Smooth muscle cell (in vitro differentiated cells): ENCODE results near the gene COL21A1. TPM values are rescaled to one million over a fixed set of nuclear protein-coding genes. Genes with fewer than 3 reads are reported as not detected.

Experiments
- DNase-seq: peaks from one replicate; lab custom pipeline; 2025; ENCODE audit not compliant: unreplicated experiment; lab: John Stamatoyannopoulos, UW
- H2AFZ ChIP-seq: fragments of 200-600 bp; sonication (generic); 2 replicates; pipeline ENCODE4 v1.6.0; 2016; ENCODE audit warnings: antibody characterized with exemption, low read depth, mild to moderate bottlenecking
- H3F3A ChIP-seq: fragments of 200-600 bp; sonication (generic); 2 replicates; pipeline ENCODE4 v1.6.0; 2017; ENCODE audit warnings: antibody characterized with exemption, low read depth
- H3K27ac ChIP-seq: fragments of 200-600 bp; sonication (generic); 2 replicates; pipeline ENCODE4 v1.5.1; 2016; ENCODE audit warnings: low read depth, mild to moderate bottlenecking
- H3K27me3 ChIP-seq: fragments of 200-600 bp; sonication (generic); 2 replicates; pipeline ENCODE4 v1.6.1; 2016; ENCODE audit warnings: low read depth, mild to moderate bottlenecking
- H3K36me3 ChIP-seq: fragments of 200-600 bp; sonication (generic); 2 replicates; pipeline ENCODE4 v1.5.1; 2016; ENCODE audit warnings: low read depth
- H3K4me1 ChIP-seq: fragments of 200-600 bp; sonication (generic); 2 replicates; pipeline ENCODE4 v1.5.1; 2016; ENCODE audit warnings: low read depth
- H3K4me2 ChIP-seq: fragments of 200-600 bp; sonication (generic); 2 replicates; pipeline ENCODE4 v1.6.0; 2016; ENCODE audit warnings: mild to moderate bottlenecking
- H3K4me3 ChIP-seq: fragments of 200-600 bp; sonication (generic); 2 replicates; pipeline ENCODE4 v1.5.1; 2016; ENCODE audit warnings: mild to moderate bottlenecking
- H3K79me2 ChIP-seq: fragments of 200-600 bp; sonication (generic); 2 replicates; pipeline ENCODE4 v1.6.0; 2016; ENCODE audit warnings: low read depth, mild to moderate bottlenecking
- H3K9ac ChIP-seq: fragments of 200-600 bp; sonication (generic); 2 replicates; pipeline ENCODE4 v1.6.0; 2016; ENCODE audit warnings: low read depth
- H3K9me3 ChIP-seq: fragments of 200-600 bp; sonication (generic); replicated peaks from 2 replicates; pipeline ENCODE4 v1.5.1; 2016; ENCODE audit warnings: low read depth
- H4K20me1 ChIP-seq: fragments of 200-600 bp; sonication (generic); 2 replicates; pipeline ENCODE4 v1.6.0; 2016; ENCODE audit warnings: low read depth
- WGBS: methylation state at CpG from one replicate; pipeline ENCODE4 v1.1.7; 2016; ENCODE audit warnings: low lambda C conversion rate; 5-methylcytosine and 5-hydroxymethylcytosine counted together
- polyA plus RNA-seq: library from polyadenylated mRNA; unstranded; fragments of >200 nt; fragmentation: Nextera tagmentation; extraction: Ambion mirVana; gene quantifications from 2 replicates; pipeline ENCODE4 v1.2.1, GENCODE V29; 2016
- total RNA-seq: library from RNA; depleted of rRNA; stranded (reverse); fragments of >200 nt; gene quantifications from 2 replicates; pipeline ENCODE4 v1.2.3, GENCODE V29; 2014
- TF ChIP-seq, protein P1 (sequence below): fragments of 200-600 bp; sonication (generic); IDR thresholded peaks from 2 replicates; pipeline ENCODE4 v1.5.1; 2017; ENCODE audit warnings: borderline replicate concordance, mild to moderate bottlenecking, antibody characterized with exemption; ENCODE audit not compliant: insufficient read depth, poor library complexity, severe bottlenecking

Gene COL21A1
- total and polyA plus RNA-seq, 2 experiments from 2014 or later = 5.8 to 8.2 TPM

DNA sequence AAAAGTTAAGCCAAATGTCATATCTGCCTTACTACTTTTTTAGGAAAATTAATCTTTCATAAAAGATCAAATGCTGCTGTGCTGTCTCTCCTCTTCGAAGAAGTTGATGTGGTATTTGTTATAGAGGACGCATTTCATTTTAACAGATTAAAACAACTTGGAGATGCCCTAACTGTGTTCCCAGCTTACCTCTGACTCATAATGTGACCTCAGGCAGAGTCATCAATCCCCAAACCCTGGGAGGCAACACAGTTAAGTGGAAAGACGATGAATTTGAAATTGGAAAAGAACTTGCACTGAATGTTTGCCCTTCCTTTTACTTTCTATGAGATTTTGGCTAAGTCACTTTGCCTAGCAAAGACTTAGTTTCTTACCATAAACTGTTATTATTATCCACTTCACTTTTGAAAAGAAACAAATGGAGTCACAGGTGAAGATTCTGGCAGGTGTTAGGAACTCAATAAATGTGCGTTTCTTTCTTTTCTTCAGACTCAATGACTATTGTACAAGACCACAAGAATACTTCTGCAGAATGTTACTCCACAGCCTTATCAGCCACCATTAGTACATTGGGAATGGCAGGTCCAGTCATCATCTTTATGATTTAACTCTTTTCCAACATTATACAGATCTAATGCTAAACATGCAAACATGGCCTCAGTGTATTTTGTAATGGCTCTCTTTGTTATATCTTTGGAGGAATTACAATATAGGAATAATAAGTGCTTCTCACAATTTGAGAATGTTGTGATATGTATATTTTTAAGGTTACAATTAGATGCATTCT, 102.6 kb downstream of the COL21A1 start:
- Histone ChIP-seq H3K27ac (no peak overlapping the region), H3K4me3 (no peak overlapping the region), H3K9ac (no peak overlapping the region), H3K4me2 (no peak overlapping the region), H3K4me1 (no peaks in the 10 kb centered on the region), H3K27me3 (no peaks in the 10 kb centered on the region), H3F3A (no peaks in the 10 kb centered on the region), H2AFZ (no peak overlapping the region), H3K79me2 (no peaks in the 10 kb centered on the region), H3K36me3 (no peaks in the 10 kb centered on the region), H3K9me3 (no peaks in the 10 kb centered on the region), H4K20me1 (no peaks in the 10 kb centered on the region)
- no peak for DNase-seq
- 81% methylated on average over 4 of the region's 4 CpGs for WGBS
- TF ChIP-seq, protein P1, sequence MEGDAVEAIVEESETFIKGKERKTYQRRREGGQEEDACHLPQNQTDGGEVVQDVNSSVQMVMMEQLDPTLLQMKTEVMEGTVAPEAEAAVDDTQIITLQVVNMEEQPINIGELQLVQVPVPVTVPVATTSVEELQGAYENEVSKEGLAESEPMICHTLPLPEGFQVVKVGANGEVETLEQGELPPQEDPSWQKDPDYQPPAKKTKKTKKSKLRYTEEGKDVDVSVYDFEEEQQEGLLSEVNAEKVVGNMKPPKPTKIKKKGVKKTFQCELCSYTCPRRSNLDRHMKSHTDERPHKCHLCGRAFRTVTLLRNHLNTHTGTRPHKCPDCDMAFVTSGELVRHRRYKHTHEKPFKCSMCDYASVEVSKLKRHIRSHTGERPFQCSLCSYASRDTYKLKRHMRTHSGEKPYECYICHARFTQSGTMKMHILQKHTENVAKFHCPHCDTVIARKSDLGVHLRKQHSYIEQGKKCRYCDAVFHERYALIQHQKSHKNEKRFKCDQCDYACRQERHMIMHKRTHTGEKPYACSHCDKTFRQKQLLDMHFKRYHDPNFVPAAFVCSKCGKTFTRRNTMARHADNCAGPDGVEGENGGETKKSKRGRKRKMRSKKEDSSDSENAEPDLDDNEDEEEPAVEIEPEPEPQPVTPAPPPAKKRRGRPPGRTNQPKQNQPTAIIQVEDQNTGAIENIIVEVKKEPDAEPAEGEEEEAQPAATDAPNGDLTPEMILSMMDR = no peak

DNA sequence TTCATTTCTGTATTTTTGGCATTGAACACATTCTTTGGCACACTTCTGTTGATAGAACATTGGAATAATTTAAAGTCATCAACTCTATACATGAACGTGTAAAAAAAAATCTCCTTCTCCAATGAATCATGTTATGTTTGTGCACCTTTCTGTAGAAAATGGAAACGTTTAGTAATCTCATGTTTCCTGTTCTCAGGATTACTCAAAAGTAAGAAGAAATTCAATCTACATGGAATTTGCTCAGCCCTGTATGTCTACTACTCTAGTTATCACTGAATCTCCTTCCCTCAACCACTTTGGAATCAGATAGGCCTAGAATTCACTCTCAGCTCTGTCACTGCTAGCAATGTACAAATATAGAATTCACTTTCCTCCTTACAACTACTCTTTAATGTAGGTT, 103.6 kb downstream of the COL21A1 start:
- no peaks in the 10 kb centered on the region for H4K20me1 ChIP-seq
- no peak overlapping the region for H3K27ac ChIP-seq
- H3K9ac ChIP-seq = no peak overlapping the region
- WGBS = 79% methylated on average over 2 of the region's 2 CpGs
- no peaks in the 10 kb centered on the region for H3K36me3 ChIP-seq
- no peak overlapping the region for H3K4me3 ChIP-seq
- H3K79me2 ChIP-seq = no peaks in the 10 kb centered on the region
- H3K4me2 ChIP-seq = no peak overlapping the region
- no peaks in the 10 kb centered on the region for H3K4me1 ChIP-seq
- no peak for DNase-seq
- H3K9me3 ChIP-seq = no peaks in the 10 kb centered on the region
- TF ChIP-seq, protein P1 = no peak
- H3K27me3 ChIP-seq = no peaks in the 10 kb centered on the region
- no peaks in the 10 kb centered on the region for H3F3A ChIP-seq
- no peak overlapping the region for H2AFZ ChIP-seq

DNA sequence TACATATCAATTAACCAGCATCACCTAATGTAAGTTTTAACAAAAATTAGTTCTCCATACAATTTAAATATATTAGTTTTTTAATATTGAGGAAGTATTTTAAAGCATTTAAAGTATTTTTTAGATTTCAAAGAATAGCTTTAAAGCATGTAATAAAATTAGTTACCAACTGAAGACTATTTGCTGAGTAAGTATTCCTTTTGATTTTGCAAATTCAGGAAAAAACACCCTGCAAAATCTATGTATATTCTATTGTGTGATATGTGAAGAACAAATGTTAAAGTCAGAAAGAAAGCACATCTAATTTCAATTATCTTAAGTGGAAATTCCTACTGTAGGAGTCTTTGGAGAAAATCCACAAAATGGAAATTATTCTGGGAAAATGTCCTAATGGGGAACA, 107.3 kb downstream of the COL21A1 start:
- H3K9me3 ChIP-seq = no peaks in the 10 kb centered on the region
- H3K9ac ChIP-seq = no peak overlapping the region
- TF ChIP-seq, protein P1 = no peak
- no peaks in the 10 kb centered on the region for H3F3A ChIP-seq
- H3K4me3 ChIP-seq = no peak overlapping the region
- no peak for DNase-seq
- no peaks in the 10 kb centered on the region for H3K4me1 ChIP-seq
- no peaks in the 10 kb centered on the region for H3K79me2 ChIP-seq
- H3K27me3 ChIP-seq = no peaks in the 10 kb centered on the region
- no peak overlapping the region for H3K4me2 ChIP-seq
- no peaks in the 10 kb centered on the region for H4K20me1 ChIP-seq
- H2AFZ ChIP-seq = no peak overlapping the region
- no peak overlapping the region for H3K27ac ChIP-seq
- no peaks in the 10 kb centered on the region for H3K36me3 ChIP-seq

DNA sequence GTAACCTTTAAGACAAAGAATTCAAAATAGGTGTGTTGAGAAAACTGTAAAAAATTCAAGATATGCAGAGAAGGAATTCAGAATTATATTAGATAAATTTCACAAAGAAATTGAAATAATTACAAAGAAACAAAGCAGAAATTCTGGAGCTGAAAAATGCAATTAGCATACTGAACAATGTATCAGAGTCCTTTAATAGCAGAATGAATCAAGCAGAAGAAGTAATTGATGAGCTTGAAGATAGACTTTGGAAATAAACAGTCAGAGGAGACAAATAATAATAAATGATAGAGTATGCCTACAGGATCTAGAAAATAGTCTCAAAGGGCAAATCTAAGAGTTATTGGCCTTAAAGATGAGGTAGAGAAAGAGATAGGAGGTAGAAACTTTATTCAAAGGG, 131.7 kb downstream of the COL21A1 start:
- no peak overlapping the region for H3K9ac ChIP-seq
- H3K4me2 ChIP-seq = no peak overlapping the region
- no peak overlapping the region for H2AFZ ChIP-seq
- H3K27ac ChIP-seq = no peak overlapping the region
- TF ChIP-seq, protein P1 = no peak
- H3K27me3 ChIP-seq = no peaks in the 10 kb centered on the region
- no peaks in the 10 kb centered on the region for H3K9me3 ChIP-seq
- no peaks in the 10 kb centered on the region for H3K79me2 ChIP-seq
- H4K20me1 ChIP-seq = no peaks in the 10 kb centered on the region
- H3F3A ChIP-seq = no peaks in the 10 kb centered on the region
- no peaks in the 10 kb centered on the region for H3K4me1 ChIP-seq
- H3K4me3 ChIP-seq = no peak overlapping the region
- DNase-seq = no peak
- H3K36me3 ChIP-seq = no peaks in the 10 kb centered on the region
